Measurements from ENCODE around the gene CEP164. TPM values are rescaled to one million over a fixed set of nuclear protein-coding genes. Genes with fewer than 3 reads are reported as not detected.

The CEP164 gene
- total and polyA plus RNA-seq, 8 donors, result 27.4 to 43.6 (median 33.5) TPM

GRCh38 chr11:117427356-117427874 is 99.8 kb downstream of the CEP164 start:
- peaks cover 0 to 6% of the 10 kb centered on the region in 2 donors for H3K27me3 ChIP-seq
- no peak overlapping the region for H3K27ac ChIP-seq
- no peak overlapping the region for H3K4me3 ChIP-seq
- no peak for TF ChIP-seq CTCF (IDR thresholded peaks at IDR 0.05)
- H3K4me1 ChIP-seq, result peaks cover 0 to 3% of the 10 kb centered on the region in 2 donors
- no peak for ATAC-seq
- DNase-seq, result no peak
- no peaks in the 10 kb centered on the region for H3K36me3 ChIP-seq
- H3K9me3 ChIP-seq, result no peaks in the 10 kb centered on the region
- intact Hi-C loops (cut with DNase I), result loop anchor here in 1 of 2 donors (10.0 kb wide), 1 partner anchor 377 kb away; no protein-coding TSS in a partner anchor

GRCh38 chr11:117428186-117428855 is 100.7 kb downstream of the CEP164 start:
- H3K9me3 ChIP-seq, result no peaks in the 10 kb centered on the region
- H3K27me3 ChIP-seq, result peaks cover 0 to 6% of the 10 kb centered on the region in 2 donors
- intact Hi-C loops (cut with DNase I), result loop anchor here in 1 of 2 donors (10.0 kb wide), 1 partner anchor 376 kb away; no protein-coding TSS in a partner anchor
- H3K27ac ChIP-seq, result no peak overlapping the region
- H3K36me3 ChIP-seq, result no peaks in the 10 kb centered on the region
- TF ChIP-seq CTCF (IDR thresholded peaks at IDR 0.05), result no peak
- ATAC-seq (no peak), DNase-seq (no peak)
- H3K4me1 ChIP-seq, result peaks cover 0 to 3% of the 10 kb centered on the region in 2 donors
- H3K4me3 ChIP-seq, result no peak overlapping the region

GRCh38 chr11:117428856-117429229 is 101.2 kb downstream of the CEP164 start:
- intact Hi-C loops (cut with DNase I), result loop anchor here in 1 of 2 donors (10.0 kb wide), 1 partner anchor 376 kb away; no protein-coding TSS in a partner anchor
- H3K27me3 ChIP-seq, result peaks cover 0 to 6% of the 10 kb centered on the region in 2 donors

GRCh38 chr11:117430293-117430955 is 102.8 kb downstream of the CEP164 start:
- no peak overlapping the region for H3K27ac ChIP-seq
- H3K4me3 ChIP-seq, result no peak overlapping the region
- no peaks in the 10 kb centered on the region for H3K9me3 ChIP-seq
- ATAC-seq (no peak), DNase-seq (no peak)
- H3K4me1 ChIP-seq, result peaks cover 0 to 3% of the 10 kb centered on the region in 2 donors
- TF ChIP-seq CTCF (IDR thresholded peaks at IDR 0.05), result no peak
- H3K27me3 ChIP-seq, result peaks cover 0 to 6% of the 10 kb centered on the region in 2 donors
- intact Hi-C loops (cut with DNase I), result no loop called here
- H3K36me3 ChIP-seq, result no peaks in the 10 kb centered on the region

More at GRCh38 chr11:117428856-117429229, 101.2 kb downstream of the CEP164 start:
- no peak for TF ChIP-seq CTCF (IDR thresholded peaks at IDR 0.05)
- Histone ChIP-seq H3K4me1 (peaks cover 0 to 3% of the 10 kb centered on the region in 2 donors), H3K27ac (no peak overlapping the region), H3K4me3 (no peak overlapping the region), H3K36me3 (no peaks in the 10 kb centered on the region), H3K9me3 (no peaks in the 10 kb centered on the region)
- DNase-seq, result no peak
- no peak for ATAC-seq

- no peak for DNase-seq
- intact Hi-C loops (cut with DNase I), result no loop called here
- no peak for ATAC-seq
- H3K36me3 ChIP-seq, result no peaks in the 10 kb centered on the region
- no peaks in the 10 kb centered on the region for H3K9me3 ChIP-seq
- H3K27me3 ChIP-seq, result peaks cover 0 to 1% of the 10 kb centered on the region in 2 donors
- H3K4me3 ChIP-seq, result no peak overlapping the region
- TF ChIP-seq CTCF (IDR thresholded peaks at IDR 0.05), result no peak
- H3K4me1 ChIP-seq, result no peaks in the 10 kb centered on the region
- no peak overlapping the region for H3K27ac ChIP-seq
Measured at GRCh38 chr11:117431436-117431835, 103.8 kb downstream of the CEP164 start.
